Retinal pigment epithelial cell (primary cell): ENCODE data around the gene NOS3.

Experiments used
- DNase-seq: peaks from one replicate; pipeline ENCODE4 v3.0.0-alpha.2; 2010; ENCODE audit warnings: low read depth
- H3K4me3 ChIP-seq: 2 replicates; pipeline ENCODE4 v1.5.1; 2011; ENCODE audit warnings: mild to moderate bottlenecking, low read length, control low read depth, moderate library complexity
- CTCF ChIP-seq: conservative IDR thresholded peaks from 2 replicates; pipeline ENCODE4 v1.5.1; 2011; ENCODE audit warnings: low read depth, low read length, control low read depth, inconsistent platforms

NOS3 gene

GRCh38 chr7:151058781-151059366 lies 68.1 kb downstream of the NOS3 start:
- H3K4me3 ChIP-seq, result peak overlapping the region; percentile 80
- TF ChIP-seq CTCF, result no peak
- DNase-seq, result no peak

GRCh38 chr7:151059367-151060112 lies 68.7 kb downstream of the NOS3 start, which contains the start of gene SLC4A2:
SLC4A2 (plus strand) TSS chr7:151059589; CDS start chr7:151061988, 2,399 bp downstream.
- TF ChIP-seq CTCF, result peak; percentile 53
- no peak for DNase-seq
- peak within 1 kb of the TSS; percentile 83 for H3K4me3 ChIP-seq

- H3K4me3 ChIP-seq, result peak overlapping the region; percentile 83
- TF ChIP-seq CTCF, result no peak
- DNase-seq, result no peak
Observed at GRCh38 chr7:151060113-151060415, 69.2 kb downstream of the NOS3 start.

- peak; percentile 79 for DNase-seq
- H3K4me3 ChIP-seq, result peak overlapping the region; percentile 83
- peak; percentile 45 for TF ChIP-seq CTCF
Observed at GRCh38 chr7:151060416-151061212, 69.8 kb downstream of the NOS3 start.

GRCh38 chr7:151061213-151062110 lies 70.6 kb downstream of the NOS3 start:
- peak overlapping the region; percentile 83 for H3K4me3 ChIP-seq
- no peak for TF ChIP-seq CTCF
- no peak for DNase-seq

- H3K4me3 ChIP-seq, result peak overlapping the region; percentile 83
- DNase-seq, result no peak
- TF ChIP-seq CTCF, result no peak
Observed at GRCh38 chr7:151062111-151062398, 71.2 kb downstream of the NOS3 start.
